ENCODE data around the gene UGT2B7. TPM values are rescaled to one million over a fixed set of nuclear protein-coding genes. Genes with fewer than 3 reads are reported as not detected.

Gene UGT2B7
- total and polyA plus RNA-seq, 2 of the 13 experiments (the other 11 are each of a cell fraction or from before 2014, with no cell fraction given) = 26.8 to 41.8 TPM

DNA sequence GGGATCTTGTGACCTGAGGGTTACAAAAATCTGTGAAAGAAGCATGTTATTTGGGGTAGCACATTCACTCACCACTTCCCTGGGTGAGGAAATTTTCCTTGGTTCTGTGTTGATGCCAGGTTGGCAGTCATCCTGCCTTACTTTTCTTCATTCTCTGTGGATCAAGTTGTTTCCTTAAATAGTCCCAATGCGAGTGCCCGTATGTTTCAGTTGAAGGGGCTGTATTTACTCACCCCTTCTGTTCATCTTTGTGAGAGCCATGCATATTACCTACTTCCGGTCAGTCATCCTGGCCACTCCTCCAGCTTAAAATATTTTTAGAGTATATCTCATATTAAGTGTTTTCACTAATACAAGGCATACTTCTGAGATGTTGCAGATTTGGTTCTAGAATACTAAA lies 2.6 kb upstream of the UGT2B7 start:
- no peak overlapping the region for H2AFZ ChIP-seq (ENCODE audit: low read length)
- TF ChIP-seq, protein P1, sequence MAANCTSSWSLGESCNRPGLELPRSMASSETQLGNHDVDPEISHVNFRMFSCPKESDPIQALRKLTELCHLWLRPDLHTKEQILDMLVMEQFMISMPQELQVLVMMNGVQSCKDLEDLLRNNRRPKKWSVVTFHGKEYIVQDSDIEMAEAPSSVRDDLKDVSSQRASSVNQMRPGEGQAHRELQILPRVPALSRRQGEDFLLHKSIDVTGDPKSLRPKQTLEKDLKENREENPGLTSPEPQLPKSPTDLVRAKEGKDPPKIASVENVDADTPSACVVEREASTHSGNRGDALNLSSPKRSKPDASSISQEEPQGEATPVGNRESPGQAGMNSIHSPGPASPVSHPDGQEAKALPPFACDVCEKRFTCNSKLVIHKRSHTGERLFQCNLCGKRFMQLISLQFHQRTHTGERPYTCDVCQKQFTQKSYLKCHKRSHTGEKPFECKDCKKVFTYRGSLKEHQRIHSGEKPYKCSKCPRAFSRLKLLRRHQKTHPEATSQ (CRISPR knock-in tag; IDR thresholded peaks at IDR 0.05; ENCODE audit: borderline replicate concordance) = no peak
- TF ChIP-seq ISX (CRISPR knock-in tag; conservative IDR thresholded peaks at IDR 0.05) (no peak), FOXJ3 (CRISPR knock-in tag; IDR thresholded peaks at IDR 0.05; ENCODE audit: borderline replicate concordance) (no peak), HHEX (CRISPR knock-in tag; IDR thresholded peaks at IDR 0.05) (no peak), ZEB1 (IDR thresholded peaks at IDR 0.05; ENCODE audit: insufficient replicate concordance, low read depth) (no peak), ARID2 (CRISPR knock-in tag; IDR thresholded peaks at IDR 0.05; ENCODE audit: borderline replicate concordance) (no peak), KLF6 (CRISPR knock-in tag; IDR thresholded peaks at IDR 0.05) (no peak), ZNF891 (CRISPR knock-in tag; IDR thresholded peaks at IDR 0.05) (no peak), ZSCAN22 (CRISPR knock-in tag; IDR thresholded peaks at IDR 0.05) (no peak), ZNF713 (CRISPR knock-in tag; IDR thresholded peaks at IDR 0.05) (no peak), HNRNPH1 (optimal IDR thresholded peaks at IDR 0.05; ENCODE audit: low read depth, low read length) (no peak)
- TF ChIP-seq, protein P2, sequence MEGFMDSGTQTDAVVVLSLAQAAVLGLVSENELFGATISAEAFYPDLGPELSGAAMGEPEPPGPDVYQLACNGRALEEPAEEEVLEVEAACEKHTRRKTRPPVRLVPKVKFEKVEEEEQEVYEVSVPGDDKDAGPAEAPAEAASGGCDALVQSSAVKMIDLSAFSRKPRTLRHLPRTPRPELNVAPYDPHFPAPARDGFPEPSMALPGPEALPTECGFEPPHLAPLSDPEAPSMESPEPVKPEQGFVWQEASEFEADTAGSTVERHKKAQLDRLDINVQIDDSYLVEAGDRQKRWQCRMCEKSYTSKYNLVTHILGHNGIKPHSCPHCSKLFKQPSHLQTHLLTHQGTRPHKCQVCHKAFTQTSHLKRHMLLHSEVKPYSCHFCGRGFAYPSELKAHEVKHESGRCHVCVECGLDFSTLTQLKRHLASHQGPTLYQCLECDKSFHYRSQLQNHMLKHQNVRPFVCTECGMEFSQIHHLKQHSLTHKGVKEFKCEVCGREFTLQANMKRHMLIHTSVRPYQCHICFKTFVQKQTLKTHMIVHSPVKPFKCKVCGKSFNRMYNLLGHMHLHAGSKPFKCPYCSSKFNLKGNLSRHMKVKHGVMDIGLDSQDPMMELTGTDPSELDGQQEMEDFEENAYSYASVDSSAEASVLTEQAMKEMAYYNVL (CRISPR knock-in tag; IDR thresholded peaks at IDR 0.05; ENCODE audit: borderline replicate concordance) = no peak
- TF ChIP-seq, protein P3, sequence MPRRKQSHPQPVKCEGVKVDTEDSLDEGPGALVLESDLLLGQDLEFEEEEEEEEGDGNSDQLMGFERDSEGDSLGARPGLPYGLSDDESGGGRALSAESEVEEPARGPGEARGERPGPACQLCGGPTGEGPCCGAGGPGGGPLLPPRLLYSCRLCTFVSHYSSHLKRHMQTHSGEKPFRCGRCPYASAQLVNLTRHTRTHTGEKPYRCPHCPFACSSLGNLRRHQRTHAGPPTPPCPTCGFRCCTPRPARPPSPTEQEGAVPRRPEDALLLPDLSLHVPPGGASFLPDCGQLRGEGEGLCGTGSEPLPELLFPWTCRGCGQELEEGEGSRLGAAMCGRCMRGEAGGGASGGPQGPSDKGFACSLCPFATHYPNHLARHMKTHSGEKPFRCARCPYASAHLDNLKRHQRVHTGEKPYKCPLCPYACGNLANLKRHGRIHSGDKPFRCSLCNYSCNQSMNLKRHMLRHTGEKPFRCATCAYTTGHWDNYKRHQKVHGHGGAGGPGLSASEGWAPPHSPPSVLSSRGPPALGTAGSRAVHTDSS (CRISPR knock-in tag; conservative IDR thresholded peaks at IDR 0.05) = no peak
- TF ChIP-seq, protein P4, sequence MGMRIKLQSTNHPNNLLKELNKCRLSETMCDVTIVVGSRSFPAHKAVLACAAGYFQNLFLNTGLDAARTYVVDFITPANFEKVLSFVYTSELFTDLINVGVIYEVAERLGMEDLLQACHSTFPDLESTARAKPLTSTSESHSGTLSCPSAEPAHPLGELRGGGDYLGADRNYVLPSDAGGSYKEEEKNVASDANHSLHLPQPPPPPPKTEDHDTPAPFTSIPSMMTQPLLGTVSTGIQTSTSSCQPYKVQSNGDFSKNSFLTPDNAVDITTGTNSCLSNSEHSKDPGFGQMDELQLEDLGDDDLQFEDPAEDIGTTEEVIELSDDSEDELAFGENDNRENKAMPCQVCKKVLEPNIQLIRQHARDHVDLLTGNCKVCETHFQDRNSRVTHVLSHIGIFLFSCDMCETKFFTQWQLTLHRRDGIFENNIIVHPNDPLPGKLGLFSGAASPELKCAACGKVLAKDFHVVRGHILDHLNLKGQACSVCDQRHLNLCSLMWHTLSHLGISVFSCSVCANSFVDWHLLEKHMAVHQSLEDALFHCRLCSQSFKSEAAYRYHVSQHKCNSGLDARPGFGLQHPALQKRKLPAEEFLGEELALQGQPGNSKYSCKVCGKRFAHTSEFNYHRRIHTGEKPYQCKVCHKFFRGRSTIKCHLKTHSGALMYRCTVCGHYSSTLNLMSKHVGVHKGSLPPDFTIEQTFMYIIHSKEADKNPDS (CRISPR knock-in tag; IDR thresholded peaks at IDR 0.05) = no peak
- TF ChIP-seq, protein P5, sequence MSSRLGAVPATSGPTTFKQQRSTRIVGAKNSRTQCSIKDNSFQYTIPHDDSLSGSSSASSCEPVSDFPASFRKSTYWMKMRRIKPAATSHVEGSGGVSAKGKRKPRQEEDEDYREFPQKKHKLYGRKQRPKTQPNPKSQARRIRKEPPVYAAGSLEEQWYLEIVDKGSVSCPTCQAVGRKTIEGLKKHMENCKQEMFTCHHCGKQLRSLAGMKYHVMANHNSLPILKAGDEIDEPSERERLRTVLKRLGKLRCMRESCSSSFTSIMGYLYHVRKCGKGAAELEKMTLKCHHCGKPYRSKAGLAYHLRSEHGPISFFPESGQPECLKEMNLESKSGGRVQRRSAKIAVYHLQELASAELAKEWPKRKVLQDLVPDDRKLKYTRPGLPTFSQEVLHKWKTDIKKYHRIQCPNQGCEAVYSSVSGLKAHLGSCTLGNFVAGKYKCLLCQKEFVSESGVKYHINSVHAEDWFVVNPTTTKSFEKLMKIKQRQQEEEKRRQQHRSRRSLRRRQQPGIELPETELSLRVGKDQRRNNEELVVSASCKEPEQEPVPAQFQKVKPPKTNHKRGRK (CRISPR knock-in tag; IDR thresholded peaks at IDR 0.05) = no peak
- TF ChIP-seq, protein P6, sequence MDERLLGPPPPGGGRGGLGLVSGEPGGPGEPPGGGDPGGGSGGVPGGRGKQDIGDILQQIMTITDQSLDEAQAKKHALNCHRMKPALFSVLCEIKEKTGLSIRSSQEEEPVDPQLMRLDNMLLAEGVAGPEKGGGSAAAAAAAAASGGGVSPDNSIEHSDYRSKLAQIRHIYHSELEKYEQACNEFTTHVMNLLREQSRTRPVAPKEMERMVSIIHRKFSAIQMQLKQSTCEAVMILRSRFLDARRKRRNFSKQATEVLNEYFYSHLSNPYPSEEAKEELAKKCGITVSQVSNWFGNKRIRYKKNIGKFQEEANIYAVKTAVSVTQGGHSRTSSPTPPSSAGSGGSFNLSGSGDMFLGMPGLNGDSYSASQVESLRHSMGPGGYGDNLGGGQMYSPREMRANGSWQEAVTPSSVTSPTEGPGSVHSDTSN (CRISPR knock-in tag; IDR thresholded peaks at IDR 0.05) = no peak

More for the DNA sequence above, 2.6 kb upstream of the UGT2B7 start:
- no peak overlapping the region for H3K9ac ChIP-seq (ENCODE audit: insufficient read depth, low read depth, low read length)
- H4K20me1 ChIP-seq (ENCODE audit: insufficient read depth, low read length) = no peaks in the 10 kb centered on the region
- POLR2A ChIA-PET = no interaction called here
- no peaks in the 10 kb centered on the region for H3K27me3 ChIP-seq (ENCODE audit: control insufficient read depth in 1 of 2, insufficient read depth in 2 of 2, low read length in 2 of 2)
- H3K27ac ChIP-seq (ENCODE audit: extremely low read length, insufficient read depth, low read length) = no peak overlapping the region
- H3K4me2 ChIP-seq (ENCODE audit: low read depth, low read length) = no peak overlapping the region
- peaks cover 55% of the 10 kb centered on the region for H3K4me1 ChIP-seq (ENCODE audit: insufficient read depth, low read length)
- 100% methylated on average over 3 of the region's 3 CpGs for WGBS (ENCODE audit: low lambda C conversion rate)
- CTCF ChIA-PET (ENCODE audit: low intra/inter-chr PET ratio, low total read pairs) = no interaction called here
- no peak overlapping the region for H3K4me3 ChIP-seq (replicated peaks in 1 of 3; ENCODE audit: insufficient read depth in 1 of 3, low read depth in 2 of 3, low read length in 3 of 3)
- no TSS peak for BruUV-seq (replicated peaks)
- no peaks in the 10 kb centered on the region for H3K36me3 ChIP-seq (replicated peaks in 1 of 2; ENCODE audit: control insufficient read depth in 1 of 2, insufficient read depth in 2 of 2, low read length in 2 of 2)
- peaks cover 6% of the 10 kb centered on the region for H3K79me2 ChIP-seq (ENCODE audit: insufficient read depth, low read length)
- intact Hi-C loops (cut with micrococcal nuclease; ENCODE audit: unreplicated experiment) = loop anchor here (2.0 kb wide), 1 partner anchor 35 kb away; no protein-coding TSS in a partner anchor
- H3K9me3 ChIP-seq (ENCODE audit: low read length) = no peaks in the 10 kb centered on the region
- in situ Hi-C loops (cut with HindIII; ENCODE audit: extremely low pct_ligation_motif_present, low pct_unique_long_range_greater_than_20kb) = no loop called here
- FAIRE-seq (no peak), ATAC-seq (no peak), DNase-seq (ENCODE audit: low spot score) (no peak)
